ENCODE data around the gene UBAC2.
"Not testable (repeated sequence)": the region's sequence is repeated elsewhere in the genome, so short reads cannot be mapped to it uniquely, and the experiment has no call there.

UBAC2 gene

DNA sequence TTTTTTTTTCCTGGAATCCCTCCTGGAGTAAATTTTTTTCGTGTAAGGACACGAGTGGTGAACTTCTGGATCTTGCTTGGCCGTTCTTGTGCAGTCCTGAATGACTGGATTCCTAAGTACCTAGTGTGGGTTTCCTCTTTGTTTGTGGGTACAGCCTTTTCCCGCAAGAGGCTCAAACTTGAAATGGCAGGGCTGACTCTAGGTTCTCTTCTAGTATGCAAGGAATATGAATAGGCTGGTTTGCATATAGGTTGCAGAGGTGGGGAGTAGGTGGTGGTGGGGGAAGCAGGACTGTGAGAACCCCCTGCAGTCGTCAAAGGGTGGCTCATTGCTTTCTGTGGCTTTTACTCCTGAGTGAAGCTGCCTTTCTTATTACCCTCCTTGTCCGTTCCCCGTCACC, 13.6 kb downstream of the UBAC2 start:
- peak; percentile 39 to 67 (median 57) for DNase-seq (ENCODE audit: low read depth in 3 of 3)

DNA sequence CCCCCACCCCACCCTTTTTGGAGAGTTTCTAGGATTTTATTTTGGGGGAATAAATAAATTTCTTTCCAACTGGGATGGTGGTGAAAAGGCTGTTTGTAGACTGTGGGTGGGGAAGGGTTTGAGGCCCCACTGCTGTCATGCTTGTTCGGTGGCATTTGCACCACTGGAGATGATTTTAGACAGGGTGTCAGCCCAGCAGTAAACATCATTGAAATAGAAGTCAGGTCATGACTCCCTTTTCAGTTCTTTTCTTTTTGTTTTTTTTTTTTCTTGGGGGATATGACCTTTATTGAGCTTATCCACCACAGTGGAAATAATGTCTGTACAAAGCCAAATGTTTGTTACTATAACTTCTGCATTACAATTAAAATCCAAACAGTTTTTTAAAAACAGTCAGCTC, 14.1 kb downstream of the UBAC2 start:
- no peak for DNase-seq (ENCODE audit: low read depth in 3 of 3)

DNA sequence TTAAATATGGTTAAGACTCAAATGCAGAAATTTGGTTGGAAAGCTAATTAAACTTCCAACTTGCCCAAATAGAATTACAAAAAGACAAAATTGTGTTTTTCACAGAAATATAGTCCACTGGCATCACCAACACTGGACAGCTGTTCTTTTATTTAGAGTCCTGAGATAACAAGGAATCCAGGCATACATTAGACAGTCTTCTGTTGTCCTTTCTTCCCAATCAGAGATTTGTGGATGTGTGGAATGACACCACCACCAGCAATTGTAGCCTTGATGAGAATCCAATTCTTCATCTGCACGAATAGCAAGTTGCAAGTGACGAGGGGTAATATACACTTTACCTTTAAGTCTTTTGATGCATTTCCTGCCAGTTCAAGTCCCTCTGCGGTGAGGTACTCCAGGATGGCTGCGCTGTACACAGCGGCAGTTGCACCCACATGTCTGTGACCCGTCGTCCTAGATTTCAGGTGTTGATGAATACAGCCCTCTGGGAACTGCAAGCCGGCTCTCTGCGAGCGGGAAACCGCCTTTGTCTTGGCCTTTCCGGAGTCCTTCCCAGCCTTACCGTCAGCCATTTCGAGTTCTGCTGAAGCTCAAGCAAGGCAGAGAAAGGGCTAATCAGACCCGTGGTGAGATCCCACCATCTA, 14.7 kb downstream of the UBAC2 start:
- peak in 1 of 3 donors; percentile 45 for DNase-seq (ENCODE audit: low read depth in 3 of 3)

DNA sequence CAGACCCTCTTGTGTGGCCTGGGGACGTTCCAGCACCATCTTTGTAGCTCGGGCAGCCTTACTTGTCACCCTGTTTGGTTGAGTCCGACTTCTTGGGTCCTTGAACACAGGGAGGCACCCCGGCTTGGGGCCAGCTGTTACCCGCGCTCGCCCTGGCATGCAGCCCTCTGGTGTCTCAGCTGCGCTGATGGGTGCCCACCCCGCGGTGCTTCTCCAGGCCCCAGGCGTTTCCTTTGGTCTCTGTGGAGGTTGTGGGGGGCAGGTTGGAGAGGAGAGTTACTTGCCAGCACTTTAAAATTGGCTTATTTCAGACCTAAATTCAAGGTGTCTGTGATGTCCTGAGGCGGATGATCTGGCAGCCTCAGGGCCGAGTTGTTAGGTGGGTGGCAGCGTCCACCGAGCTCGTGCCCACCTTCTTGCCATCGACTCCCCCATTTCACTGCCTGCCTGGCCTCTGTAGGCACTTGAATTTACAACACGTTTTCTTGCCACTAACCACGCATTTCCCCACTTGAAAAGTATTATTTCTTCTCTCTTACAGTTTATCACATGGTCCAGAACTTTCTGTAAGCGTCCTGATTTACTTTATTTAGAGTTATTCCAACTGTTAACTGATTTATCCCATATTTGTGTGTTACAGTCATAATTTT, 16.9 kb downstream of the UBAC2 start:
- DNase-seq (ENCODE audit: low read depth in 3 of 3): no peak

DNA sequence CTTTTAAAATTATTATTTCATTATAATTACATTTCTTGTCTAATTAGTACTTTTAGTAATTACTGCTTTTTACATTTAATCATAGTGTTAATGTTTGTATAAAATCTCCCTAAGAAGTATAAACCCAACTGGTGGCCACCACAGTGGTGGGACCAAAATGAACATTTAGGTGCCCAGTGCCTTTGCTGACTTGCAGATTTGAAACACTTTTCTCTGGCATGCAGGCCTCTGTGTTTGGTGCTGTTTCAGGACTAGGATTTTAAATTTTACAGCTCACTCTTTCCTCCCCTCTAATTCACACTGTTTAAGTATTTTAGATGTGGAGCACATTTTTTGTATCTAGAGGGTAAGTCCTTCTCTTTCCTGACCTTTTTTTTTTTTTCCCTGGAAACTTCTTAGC, 17.5 kb downstream of the UBAC2 start:
- no peak for DNase-seq (ENCODE audit: low read depth in 3 of 3)

DNA sequence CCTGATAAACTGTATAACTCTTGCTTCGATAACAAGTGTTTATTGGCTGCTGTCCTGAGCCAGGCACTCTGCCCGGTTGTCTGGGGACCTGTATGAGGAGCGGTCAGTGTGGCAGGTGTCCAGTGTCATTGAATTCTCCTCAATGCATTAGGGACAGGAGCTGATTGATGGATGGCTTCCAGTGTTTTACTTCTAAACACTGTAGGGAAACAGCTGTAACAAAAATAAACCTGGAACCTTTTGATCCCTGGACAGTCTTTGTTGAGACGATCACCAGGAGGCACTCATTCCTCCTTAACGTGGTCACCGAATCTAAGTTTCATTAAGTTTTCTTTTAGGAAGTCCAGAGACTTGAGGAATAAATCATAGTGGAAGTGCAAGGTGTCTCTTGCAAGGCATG, 17.9 kb downstream of the UBAC2 start:
- no peak for DNase-seq (ENCODE audit: low read depth in 3 of 3)

DNA sequence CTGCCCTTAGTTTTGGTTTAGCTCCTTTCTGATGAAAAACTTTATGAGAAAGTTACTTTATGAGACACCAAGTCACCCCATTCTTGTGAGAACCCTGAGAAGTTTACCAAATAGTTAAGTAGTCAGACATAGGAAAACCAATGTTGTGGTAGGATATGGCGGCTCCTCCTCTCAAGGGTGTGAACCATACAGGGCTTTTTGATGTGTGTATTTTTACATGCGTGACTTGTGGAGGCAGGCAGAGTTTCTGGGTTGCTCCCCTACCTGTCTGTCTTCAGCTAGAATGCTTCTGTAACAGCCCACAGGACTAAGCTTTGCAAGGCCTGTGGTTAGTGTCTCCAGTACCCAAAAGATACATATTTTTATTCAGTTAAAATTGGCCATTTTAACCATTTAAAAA, 18.3 kb downstream of the UBAC2 start:
- DNase-seq (ENCODE audit: low read depth in 3 of 3): peak in 1 of 3 donors; percentile 47

DNA sequence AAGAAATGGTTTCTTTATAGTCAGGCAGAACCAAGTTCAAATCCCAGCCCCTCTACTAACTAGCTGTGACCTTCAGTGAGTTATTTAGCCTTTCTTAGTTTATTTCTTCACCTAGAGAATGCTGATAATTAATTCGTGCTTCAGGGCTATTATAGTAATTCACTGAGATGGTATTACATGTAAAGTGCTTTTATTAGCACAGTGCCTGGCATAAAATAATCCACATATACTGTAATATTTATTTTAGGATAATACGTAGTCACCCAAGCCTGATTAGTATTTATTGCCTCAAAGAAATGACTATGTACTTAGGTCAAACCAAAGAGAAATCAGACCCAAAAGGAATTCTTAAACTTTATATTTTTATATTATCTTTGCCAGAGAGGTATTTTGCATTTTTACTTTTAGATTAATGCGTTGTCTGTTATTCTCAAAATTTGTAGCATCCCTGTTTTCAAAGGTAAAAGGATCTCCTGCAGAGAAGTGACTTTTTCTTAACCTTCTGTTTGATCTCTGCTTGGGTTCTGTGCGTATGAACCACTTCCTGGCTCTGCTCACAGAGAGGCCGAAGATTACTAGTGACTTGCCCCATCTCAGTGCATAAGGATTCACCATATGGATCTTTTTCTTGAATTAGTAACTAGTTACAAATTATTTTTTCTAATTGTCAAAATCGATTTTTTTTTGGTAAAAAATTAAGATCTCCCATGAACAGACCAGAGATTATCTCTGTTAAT, 19.7 kb downstream of the UBAC2 start:
- no peak for DNase-seq (ENCODE audit: low read depth in 3 of 3)

DNA sequence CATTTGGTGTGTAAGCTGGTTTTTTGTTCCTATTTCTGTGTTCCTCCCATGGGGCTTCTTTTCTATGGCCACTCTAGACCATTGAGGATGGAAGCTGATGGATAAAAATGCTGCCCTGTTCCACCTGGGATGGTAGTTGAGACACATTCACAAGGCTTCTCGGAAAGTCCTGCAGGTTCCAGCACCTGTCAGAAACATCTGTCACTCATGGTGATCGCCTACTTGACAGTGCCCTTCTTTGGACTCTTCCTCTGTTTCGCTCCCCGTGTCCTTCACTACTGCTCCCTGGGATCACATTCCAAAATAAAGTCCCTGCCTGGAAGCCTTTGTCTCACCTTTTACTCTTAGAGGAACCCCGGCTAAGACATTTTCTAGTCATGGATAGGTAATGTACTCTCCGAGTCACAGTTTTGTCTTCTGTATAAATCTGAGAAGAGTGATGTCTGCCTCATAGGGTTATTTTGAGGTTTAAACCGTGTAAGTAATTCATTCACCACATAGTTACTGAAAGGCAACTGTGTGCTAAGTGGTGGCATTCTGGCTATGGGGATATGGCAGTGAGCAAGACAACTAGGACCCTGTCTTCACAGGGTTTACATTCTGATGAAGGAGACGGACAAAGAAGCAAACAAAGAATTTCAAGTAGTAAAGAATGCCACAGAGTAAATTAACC, 21.0 kb downstream of the UBAC2 start:
- DNase-seq (ENCODE audit: low read depth in 3 of 3): no peak

DNA sequence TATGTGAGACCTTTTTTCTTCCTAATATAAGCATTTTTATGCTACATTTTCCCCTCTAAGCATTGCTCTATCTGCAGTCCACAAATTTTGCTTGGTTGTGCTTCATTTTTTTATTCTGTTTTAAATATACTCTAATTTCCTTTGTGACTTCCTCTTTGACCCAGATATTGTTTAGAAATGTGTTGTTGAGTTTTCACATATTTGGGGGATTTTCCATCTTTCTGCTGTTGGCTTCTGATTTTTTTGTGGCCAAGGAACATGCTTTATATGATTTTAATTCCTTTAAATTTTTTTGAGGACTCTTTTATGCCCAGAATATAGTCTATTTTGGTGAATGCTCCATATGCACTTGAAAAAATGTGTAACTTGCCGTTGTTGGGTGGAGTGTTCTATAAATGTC, 22.9 kb downstream of the UBAC2 start:
- no peak for DNase-seq (ENCODE audit: low read depth in 3 of 3)

DNA sequence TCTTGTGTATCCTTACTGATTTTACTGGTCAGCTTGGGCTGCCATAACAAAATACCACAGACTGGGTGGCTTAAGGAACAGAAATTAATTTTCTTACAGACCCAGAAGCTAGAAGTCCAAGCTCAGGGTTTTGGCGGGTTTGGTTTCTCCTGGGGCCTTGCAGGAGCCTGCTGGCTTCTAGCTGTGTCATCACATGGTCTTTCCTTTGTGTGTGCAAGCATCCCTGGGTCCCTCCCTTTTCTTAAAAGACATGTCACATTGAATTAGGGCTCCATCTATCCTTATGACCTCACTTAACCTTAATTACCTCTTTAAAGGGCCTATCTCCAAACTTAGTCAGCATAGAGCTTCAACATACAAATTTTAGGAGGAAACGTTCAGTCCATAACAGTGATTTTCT, 23.4 kb downstream of the UBAC2 start:
- DNase-seq (ENCODE audit: low read depth in 3 of 3): no peak

DNA sequence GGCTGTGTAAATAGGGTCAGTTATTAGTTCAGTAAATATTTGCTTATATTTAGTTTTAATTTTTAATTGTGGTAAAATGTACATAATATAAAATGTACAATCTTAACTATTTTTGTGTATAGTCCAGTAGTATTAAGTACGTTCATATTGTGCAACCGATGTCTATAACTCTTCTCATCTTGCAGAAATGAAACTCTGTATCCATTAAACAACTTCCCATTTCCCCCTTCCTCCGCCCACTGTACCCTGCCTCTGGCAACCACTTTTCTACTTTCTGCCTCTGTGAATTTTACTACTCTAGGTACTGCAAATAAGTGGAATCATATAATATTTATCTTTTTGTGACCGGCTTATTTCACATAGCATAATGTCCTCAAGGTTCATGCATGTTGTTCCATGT, 24.4 kb downstream of the UBAC2 start:
- no peak for DNase-seq (ENCODE audit: low read depth in 3 of 3)

DNA sequence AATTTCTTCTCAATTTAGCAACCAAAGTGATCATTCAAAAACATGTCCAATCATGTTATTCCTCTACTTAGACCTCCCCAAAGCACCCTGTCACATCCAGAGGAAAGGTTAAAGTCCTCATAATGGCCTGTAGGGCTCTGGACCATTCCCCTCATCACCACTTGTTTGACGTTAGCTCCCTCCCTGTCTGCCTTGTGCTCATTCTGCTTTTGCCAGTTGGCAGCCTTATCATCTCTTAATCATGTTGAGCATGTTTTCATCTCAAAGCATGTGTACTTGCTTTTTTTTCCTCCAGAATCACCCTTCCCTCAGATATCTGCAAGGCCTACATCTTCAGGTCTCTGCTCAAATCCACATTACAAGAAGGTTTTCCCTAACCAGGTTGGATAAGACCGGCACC, 25.9 kb downstream of the UBAC2 start:
- no peak for DNase-seq (ENCODE audit: low read depth in 3 of 3)

DNA sequence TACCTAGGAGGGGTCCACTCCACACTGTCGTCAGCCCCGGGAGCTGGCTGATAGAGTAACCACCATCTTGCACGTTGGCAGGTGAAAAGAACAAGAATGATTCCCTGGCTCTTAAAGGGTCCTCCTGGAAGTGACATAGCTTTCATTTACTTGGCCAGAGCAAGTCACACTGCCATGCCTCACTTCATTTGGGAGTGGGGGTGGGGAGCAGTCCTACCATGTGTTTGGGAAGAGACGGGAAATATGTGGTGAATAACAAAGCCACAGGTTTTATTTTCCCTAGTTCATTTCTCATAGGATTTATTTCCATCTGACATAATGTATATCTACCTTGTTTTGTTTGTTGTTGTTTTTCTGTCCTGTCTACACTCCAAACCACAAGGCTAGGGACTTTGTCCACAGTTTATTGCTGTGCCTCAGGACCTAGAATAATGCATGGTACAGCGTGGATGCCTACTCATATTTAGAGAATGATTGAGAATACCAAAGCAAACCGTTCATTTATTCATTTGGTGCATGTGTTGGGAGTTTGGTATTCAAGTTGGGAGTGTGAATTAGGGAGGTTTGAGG, 26.8 kb downstream of the UBAC2 start:
- DNase-seq (ENCODE audit: low read depth in 3 of 3): no peak

DNA sequence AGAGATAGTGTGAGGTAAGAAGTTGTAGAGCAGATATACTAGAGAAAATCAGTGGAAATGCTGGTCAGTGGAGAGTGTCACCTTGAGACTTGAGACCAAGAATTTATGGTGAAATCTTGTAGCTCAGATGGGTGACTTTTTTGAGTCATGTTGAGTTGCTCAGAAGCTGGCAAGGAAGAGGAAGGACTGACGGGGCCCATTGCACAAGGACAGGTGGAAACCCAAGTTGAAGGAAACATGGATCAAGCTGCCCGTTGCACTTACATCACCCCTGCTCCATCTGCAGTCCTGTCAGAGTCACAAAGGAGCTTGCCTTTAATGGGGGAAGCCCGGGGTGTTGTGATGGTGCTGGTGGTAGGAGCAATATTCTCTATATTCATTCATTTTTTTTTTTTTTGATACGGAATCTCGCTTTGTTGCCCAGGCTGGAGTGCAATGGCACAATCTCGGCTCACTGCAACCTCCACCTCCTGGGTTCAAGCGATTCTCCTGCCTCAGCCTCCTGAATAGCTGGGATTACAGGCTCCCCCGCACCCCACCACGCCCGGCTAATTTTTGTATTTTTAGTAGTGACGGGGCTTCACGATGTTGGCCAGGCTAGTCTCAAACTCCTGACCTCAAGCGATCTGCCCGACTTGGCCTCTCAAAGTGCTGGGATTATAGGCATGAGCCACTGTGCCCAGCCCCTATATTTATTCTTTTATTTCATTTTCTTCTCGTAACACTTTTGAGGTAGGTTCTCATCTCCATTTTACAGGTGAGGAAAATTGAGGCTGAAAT, 27.4 kb downstream of the UBAC2 start:
- DNase-seq (ENCODE audit: low read depth in 3 of 3): no peak

DNA sequence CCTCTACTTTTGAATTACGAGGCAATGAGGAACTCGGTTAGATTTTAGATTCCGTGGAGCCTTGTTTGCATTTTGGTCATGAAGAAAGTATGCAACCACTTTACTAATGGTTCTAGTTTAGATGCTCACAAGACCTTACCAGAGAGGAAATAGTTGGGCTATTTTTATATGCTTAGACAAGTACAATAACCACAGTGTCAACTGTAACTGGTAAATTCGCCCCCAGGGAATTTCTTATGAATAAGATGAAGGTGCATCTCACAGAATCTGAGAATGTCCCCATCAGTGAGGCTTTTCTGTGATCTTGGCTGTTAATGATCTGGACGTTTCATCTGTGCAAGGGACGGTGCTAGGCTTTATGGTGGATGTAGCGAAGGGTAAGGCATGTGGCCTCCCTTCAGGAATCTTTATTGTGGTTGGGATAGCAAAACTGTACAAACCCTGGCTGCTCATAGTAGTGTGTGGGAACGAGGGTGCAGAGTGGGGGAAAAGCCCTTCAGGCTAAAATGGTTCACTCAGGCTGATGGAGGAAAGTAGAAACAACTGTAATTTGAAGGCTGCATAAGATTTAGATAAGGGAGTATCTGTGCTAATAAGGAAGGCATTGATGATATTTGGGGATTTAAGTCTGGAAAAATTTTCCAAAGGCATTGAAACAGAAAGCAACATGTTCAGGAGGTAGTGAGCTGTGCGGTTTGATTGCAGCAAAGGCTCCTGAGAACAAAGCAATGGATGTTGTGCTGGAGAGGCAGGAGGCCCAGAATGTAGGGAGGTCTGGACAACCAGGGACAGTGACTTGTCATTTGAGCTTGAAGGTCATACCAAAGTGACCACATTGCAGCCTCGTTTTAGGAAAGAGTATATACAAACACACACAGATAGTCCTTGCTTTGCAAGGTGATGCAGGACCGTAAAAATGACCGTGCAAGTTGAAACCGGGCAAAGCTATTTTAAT, 28.4 kb downstream of the UBAC2 start:
- DNase-seq (ENCODE audit: low read depth in 3 of 3): no peak

DNA sequence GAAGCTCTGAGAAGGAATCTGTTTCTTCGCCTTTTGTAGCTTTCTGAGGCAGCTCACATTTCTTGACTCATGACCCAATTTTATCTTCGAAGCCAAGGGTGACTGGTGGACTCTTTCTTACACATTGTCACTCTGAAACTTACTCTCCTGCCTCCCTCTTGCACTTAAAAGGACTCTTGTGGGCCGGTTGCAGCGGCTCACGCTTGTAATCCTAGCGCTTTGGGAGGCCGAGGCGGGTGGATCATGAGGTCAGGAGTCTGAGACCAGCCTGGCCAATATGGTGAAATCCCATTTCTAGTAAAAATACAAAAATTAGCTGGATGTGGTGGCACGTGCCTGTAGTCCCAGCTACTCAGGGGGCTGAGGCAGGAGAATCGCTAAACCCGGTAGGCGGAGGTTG, 29.9 kb downstream of the UBAC2 start:
- not testable (repeated sequence) for DNase-seq (ENCODE audit: low read depth in 3 of 3)

DNA sequence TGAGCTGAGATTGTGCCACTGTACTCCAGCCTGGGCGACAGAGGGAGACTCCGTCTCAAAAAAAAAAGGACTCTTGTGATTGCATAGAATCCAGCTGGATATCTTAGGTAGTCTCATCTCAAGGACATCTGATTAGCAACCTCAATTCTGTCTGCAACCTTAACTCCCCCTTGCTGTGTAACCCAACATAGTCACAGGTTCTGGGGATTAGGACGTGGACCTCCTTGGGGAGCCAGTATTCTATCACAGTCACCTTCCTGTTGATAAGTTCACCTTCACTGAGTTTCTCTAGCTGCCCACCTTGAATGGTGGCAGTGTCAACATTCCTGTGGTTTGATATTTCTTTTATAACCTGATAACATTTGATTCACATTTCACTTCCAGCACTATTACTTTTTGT, 30.3 kb downstream of the UBAC2 start:
- DNase-seq (ENCODE audit: low read depth in 3 of 3): no peak

DNA sequence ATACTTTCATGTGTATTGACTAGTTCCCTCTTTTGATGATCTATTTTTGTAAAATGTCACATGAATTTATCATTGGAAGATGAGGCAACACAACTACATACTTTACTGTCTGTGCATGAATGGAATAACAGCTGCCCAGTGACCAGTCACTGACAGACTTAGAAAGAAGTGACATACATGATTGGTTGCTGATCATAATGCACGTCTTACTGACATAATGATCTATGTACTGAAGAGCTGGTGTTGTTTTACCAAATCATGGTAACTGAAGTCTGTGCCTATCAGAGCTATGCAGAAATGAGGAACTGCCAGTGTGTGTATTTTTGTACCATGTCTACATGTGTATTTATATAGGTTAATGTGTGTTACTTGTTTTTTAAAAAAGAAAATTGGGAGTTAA, 31.1 kb downstream of the UBAC2 start:
- DNase-seq (ENCODE audit: low read depth in 3 of 3): no peak

DNA sequence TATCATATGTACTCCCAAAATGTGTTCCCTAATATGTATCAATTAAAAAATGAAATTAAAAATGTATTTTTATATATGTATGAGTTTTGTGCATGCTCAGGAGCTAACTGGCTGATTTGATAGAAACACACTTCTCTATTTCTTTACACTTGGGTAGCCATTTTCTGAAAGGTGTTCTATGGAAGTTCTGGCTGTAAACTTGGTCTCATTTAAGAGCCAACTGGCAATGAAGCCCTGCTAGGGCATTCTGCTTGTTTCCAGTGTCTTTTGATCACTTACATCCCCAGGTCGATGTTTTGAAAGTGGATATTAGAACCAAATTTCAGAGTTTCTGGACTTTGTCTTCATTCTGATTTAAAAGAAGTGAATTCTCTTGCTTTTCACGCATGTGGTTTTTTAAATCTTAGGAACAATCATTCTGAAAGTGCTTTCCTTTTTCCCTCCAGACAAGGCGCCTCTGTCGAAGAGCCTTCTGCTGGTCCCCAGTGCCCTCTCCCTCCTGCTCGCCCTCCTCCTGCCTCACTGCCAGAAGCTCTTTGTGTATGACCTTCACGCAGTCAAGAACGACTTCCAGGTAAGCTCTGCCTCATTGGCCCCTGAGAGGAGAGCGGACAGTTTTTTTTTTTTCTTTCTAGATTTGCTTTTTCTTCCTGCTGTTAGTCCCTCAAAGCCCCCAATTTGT, 37.5 kb downstream of the UBAC2 start:
- no peak for DNase-seq (ENCODE audit: low read depth in 3 of 3)

Data from stimulated activated CD4-positive, alpha-beta T cell treated with anti-CD3 and anti-CD28 coated beads, TNF-alpha, amount 100 ng/mL, for 48 hours (primary cell).